IPS-NIHi11 (cell line): Measurements from ENCODE around the gene SND1.
"Not testable (repeated sequence)": the region's sequence is repeated elsewhere in the genome, so short reads cannot be mapped to it uniquely, and the experiment has no call there.

Experiments
- DNase-seq: peaks from one replicate; pipeline ENCODE4 v3.0.0; 2012; ENCODE audit warnings: mixed read lengths, low spot score

SND1 gene

GRCh38 chr7:127831318-127832219, 179.6 kb downstream of the SND1 start:
- no peak for DNase-seq

GRCh38 chr7:127832592-127832991, 180.6 kb downstream of the SND1 start:
- no peak for DNase-seq

GRCh38 chr7:127833641-127834040, 181.6 kb downstream of the SND1 start:
- DNase-seq, result no peak

GRCh38 chr7:127835679-127836078, 183.7 kb downstream of the SND1 start:
- DNase-seq, result no peak

- DNase-seq, result not testable (repeated sequence)
These were observed 185.9 kb downstream of the SND1 start for GRCh38 chr7:127837816-127838410.

GRCh38 chr7:127838816-127839415, 186.9 kb downstream of the SND1 start:
- no peak for DNase-seq

GRCh38 chr7:127840226-127840951, 188.4 kb downstream of the SND1 start:
- no peak for DNase-seq

- DNase-seq, result no peak
These were observed 192.2 kb downstream of the SND1 start for GRCh38 chr7:127844165-127844564.

- DNase-seq, result no peak
These were observed 192.8 kb downstream of the SND1 start for GRCh38 chr7:127844707-127845331.

- no peak for DNase-seq
These were observed 193.7 kb downstream of the SND1 start for GRCh38 chr7:127845522-127846214.

GRCh38 chr7:127847641-127848040, 195.6 kb downstream of the SND1 start:
- no peak for DNase-seq

GRCh38 chr7:127848241-127848640, 196.2 kb downstream of the SND1 start:
- DNase-seq, result no peak

GRCh38 chr7:127850195-127850594, 198.2 kb downstream of the SND1 start:
- no peak for DNase-seq

GRCh38 chr7:127854383-127854782, 202.4 kb downstream of the SND1 start:
- no peak for DNase-seq

- no peak for DNase-seq
These were observed 205.5 kb downstream of the SND1 start for GRCh38 chr7:127857464-127857841.

- no peak for DNase-seq
These were observed 206.3 kb downstream of the SND1 start for GRCh38 chr7:127858091-127858914.

- no peak for DNase-seq
These were observed 206.9 kb downstream of the SND1 start for GRCh38 chr7:127858915-127859189.

GRCh38 chr7:127859330-127859729, 207.3 kb downstream of the SND1 start:
- no peak for DNase-seq

GRCh38 chr7:127862525-127862924, 210.5 kb downstream of the SND1 start:
- DNase-seq, result no peak

- DNase-seq, result no peak
These were observed 211.1 kb downstream of the SND1 start for GRCh38 chr7:127863082-127863481.

- no peak for DNase-seq
These were observed 213.5 kb downstream of the SND1 start for GRCh38 chr7:127865466-127865865.
